Measurements from ENCODE around the gene CAMK4.

DNA sequence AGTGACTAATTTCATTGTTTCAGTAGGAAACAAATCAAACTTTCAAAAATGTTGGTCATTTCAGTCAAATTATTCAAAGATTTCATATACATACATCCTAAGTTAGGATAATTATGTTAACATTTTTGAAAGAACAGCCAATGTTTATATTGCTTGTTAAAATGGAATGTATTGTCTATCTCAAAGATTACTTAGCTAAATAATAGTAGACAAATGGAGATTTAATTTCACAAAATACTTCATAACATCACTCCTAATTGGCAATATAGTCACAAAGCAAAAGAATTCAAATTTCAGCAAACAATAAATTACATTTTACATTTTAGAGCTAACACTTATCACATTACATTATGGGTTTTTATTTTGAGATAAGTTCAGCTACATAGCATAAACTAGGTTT, 262.7 kb downstream of the CAMK4 start:
- TF ChIP-seq ZNF274 (IDR thresholded peaks at IDR 0.05; ENCODE audit: low read length) = no peak
- TF ChIP-seq ZNF274 (tag by site-specific recombination; IDR thresholded peaks at IDR 0.05; ENCODE audit: borderline replicate concordance) = no peak
- no peak for TF ChIP-seq ZNF561 (tag by site-specific recombination; IDR thresholded peaks at IDR 0.05; ENCODE audit: borderline replicate concordance)
- TF ChIP-seq, protein P1, sequence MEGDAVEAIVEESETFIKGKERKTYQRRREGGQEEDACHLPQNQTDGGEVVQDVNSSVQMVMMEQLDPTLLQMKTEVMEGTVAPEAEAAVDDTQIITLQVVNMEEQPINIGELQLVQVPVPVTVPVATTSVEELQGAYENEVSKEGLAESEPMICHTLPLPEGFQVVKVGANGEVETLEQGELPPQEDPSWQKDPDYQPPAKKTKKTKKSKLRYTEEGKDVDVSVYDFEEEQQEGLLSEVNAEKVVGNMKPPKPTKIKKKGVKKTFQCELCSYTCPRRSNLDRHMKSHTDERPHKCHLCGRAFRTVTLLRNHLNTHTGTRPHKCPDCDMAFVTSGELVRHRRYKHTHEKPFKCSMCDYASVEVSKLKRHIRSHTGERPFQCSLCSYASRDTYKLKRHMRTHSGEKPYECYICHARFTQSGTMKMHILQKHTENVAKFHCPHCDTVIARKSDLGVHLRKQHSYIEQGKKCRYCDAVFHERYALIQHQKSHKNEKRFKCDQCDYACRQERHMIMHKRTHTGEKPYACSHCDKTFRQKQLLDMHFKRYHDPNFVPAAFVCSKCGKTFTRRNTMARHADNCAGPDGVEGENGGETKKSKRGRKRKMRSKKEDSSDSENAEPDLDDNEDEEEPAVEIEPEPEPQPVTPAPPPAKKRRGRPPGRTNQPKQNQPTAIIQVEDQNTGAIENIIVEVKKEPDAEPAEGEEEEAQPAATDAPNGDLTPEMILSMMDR (tag by site-specific recombination; IDR thresholded peaks at IDR 0.05) = no peak
- no peak for TF ChIP-seq ZNF416 (tag by site-specific recombination; IDR thresholded peaks at IDR 0.05)
- no peak for TF ChIP-seq KLF9 (tag by site-specific recombination; IDR thresholded peaks at IDR 0.05; ENCODE audit: low read depth)
- no peak for TF ChIP-seq SALL2 (tag by site-specific recombination; IDR thresholded peaks at IDR 0.05; ENCODE audit: borderline replicate concordance)

Measured in HEK293 (cell line).